HL-60 (cell line): ENCODE data around the gene RBCK1.

Experiments
- DNase-seq, 2 experiments: peaks; one replicate each; pipeline ENCODE4 v3.0.0-alpha.2; 2010 to 2020; ENCODE audit warnings: low read depth in 1 of 2, low spot score in 1 of 2
- H3K27ac ChIP-seq: fragments of 250-450 bp; sonication (Bioruptor Pico); replicated peaks from 2 replicates; pipeline ENCODE4 v1.5.1; 2020; ENCODE audit warnings: mild to moderate bottlenecking, moderate library complexity
- H3K27me3 ChIP-seq: fragments of 250-450 bp; sonication (Bioruptor Pico); 2 replicates; pipeline ENCODE4 v1.5.1; 2021; ENCODE audit warnings: mild to moderate bottlenecking, moderate library complexity; ENCODE audit not compliant: insufficient read depth, poor library complexity, severe bottlenecking
- H3K4me3 ChIP-seq: replicated peaks from 2 replicates; pipeline ENCODE4 v1.5.1; 2011; ENCODE audit warnings: mild to moderate bottlenecking, control low read depth, low read length; ENCODE audit not compliant: insufficient read depth
- CTCF ChIP-seq: IDR thresholded peaks from one replicate; pipeline ENCODE4 v1.5.1; 2011; ENCODE audit warnings: low read length, control low read depth, inconsistent platforms; ENCODE audit not compliant: insufficient read depth
- GABPA ChIP-seq: IDR thresholded peaks from 2 replicates; pipeline ENCODE4 v1.6.1; 2012; ENCODE audit warnings: low read depth
- POLR2AphosphoS5 ChIP-seq: IDR thresholded peaks from 2 replicates; pipeline ENCODE4 v1.6.1; 2012; ENCODE audit warnings: low read depth
- REST ChIP-seq: IDR thresholded peaks from 2 replicates; pipeline ENCODE4 v1.6.1; 2012; ENCODE audit warnings: low read depth; ENCODE audit not compliant: insufficient replicate concordance
- SPI1 ChIP-seq: IDR thresholded peaks from 2 replicates; pipeline ENCODE4 v1.6.1; 2012; ENCODE audit warnings: low read depth, mild to moderate bottlenecking, borderline replicate concordance

RBCK1 gene

GRCh38 chr20:427849-428657 is 20.0 kb downstream of the RBCK1 start:
- TF ChIP-seq GABPA (no peak), CTCF (no peak), SPI1 (no peak), REST (no peak), POLR2AphosphoS5 (no peak)
- no peak overlapping the region for H3K27ac ChIP-seq
- H3K27me3 ChIP-seq, result no peaks in the 10 kb centered on the region
- H3K4me3 ChIP-seq, result no peak overlapping the region
- no peak for DNase-seq

- no peak for TF ChIP-seq SPI1
- Histone ChIP-seq H3K27ac (no peak overlapping the region), H3K4me3 (no peak overlapping the region), H3K27me3 (no peaks in the 10 kb centered on the region)
- DNase-seq, result no peak
Measured at GRCh38 chr20:428658-429200, 20.6 kb downstream of the RBCK1 start.

- Histone ChIP-seq H3K27ac (no peak overlapping the region), H3K27me3 (no peaks in the 10 kb centered on the region), H3K4me3 (no peak overlapping the region)
- DNase-seq, result no peak
- TF ChIP-seq SPI1 (no peak), REST (no peak), GABPA (no peak), POLR2AphosphoS5 (no peak), CTCF (no peak)
Measured at GRCh38 chr20:430091-430999, 22.2 kb downstream of the RBCK1 start.
